Mesendoderm (in vitro differentiated cells): ENCODE results near the gene N4BP2.
A peak's percentile ranks its signal among the peaks of the same experiment; 100 is the strongest.

Source experiments
- DNase-seq: peaks from one replicate; pipeline ENCODE4 v3.0.0; 2013
- H2AK5ac ChIP-seq: 2 replicates; pipeline ENCODE4 v1.6.1; 2013; ENCODE audit warnings: low read length, inconsistent platforms
- H2BK120ac ChIP-seq: 2 replicates; pipeline ENCODE4 v1.6.1; 2013; ENCODE audit warnings: low read depth, mild to moderate bottlenecking, low read length, moderate library complexity, mixed read lengths
- H2BK15ac ChIP-seq: replicated peaks from 2 replicates; pipeline ENCODE4 v1.6.1; 2013; ENCODE audit warnings: low read depth, mild to moderate bottlenecking, moderate library complexity
- H2BK5ac ChIP-seq: 2 replicates; pipeline ENCODE4 v1.6.1; 2013; ENCODE audit warnings: low read length, inconsistent platforms
- H3K18ac ChIP-seq: 2 replicates; pipeline ENCODE4 v1.6.1; 2013; ENCODE audit warnings: mild to moderate bottlenecking, low read length, mixed read lengths
- H3K23ac ChIP-seq: one replicate; pipeline ENCODE4 v1.6.1; 2013; ENCODE audit warnings: low read length
- H3K27ac ChIP-seq: 2 replicates; pipeline ENCODE4 v1.5.1; 2013; ENCODE audit warnings: low read depth, mild to moderate bottlenecking, inconsistent platforms, low read length, moderate library complexity
- H3K27me3 ChIP-seq: 2 replicates; pipeline ENCODE4 v1.6.1; 2013; ENCODE audit warnings: low read length, control low read depth, mild to moderate bottlenecking, inconsistent platforms; ENCODE audit not compliant: insufficient read depth, poor library complexity
- H3K36me3 ChIP-seq: 2 replicates; pipeline ENCODE4 v1.6.1; 2013; ENCODE audit warnings: low read length, inconsistent platforms; ENCODE audit not compliant: control insufficient read depth, insufficient read depth
- H3K4ac ChIP-seq: one replicate; pipeline ENCODE4 v1.6.1; 2013; ENCODE audit warnings: low read depth, mild to moderate bottlenecking, low read length, moderate library complexity
- H3K4me1 ChIP-seq: 2 replicates; pipeline ENCODE4 v1.6.1; 2013; ENCODE audit warnings: low read depth, low read length, inconsistent platforms; ENCODE audit not compliant: control insufficient read depth
- H3K4me2 ChIP-seq: 2 replicates; pipeline ENCODE4 v1.6.1; 2013; ENCODE audit warnings: low read length
- H3K4me3 ChIP-seq: 2 replicates; pipeline ENCODE4 v1.5.1; 2013; ENCODE audit warnings: mild to moderate bottlenecking, low read length
- H3K56ac ChIP-seq: one replicate; pipeline ENCODE4 v1.6.1; 2013; ENCODE audit warnings: low read length
- H3K79me1 ChIP-seq: 2 replicates; pipeline ENCODE4 v1.6.1; 2013; ENCODE audit warnings: low read length, inconsistent platforms
- H3K79me2 ChIP-seq: 2 replicates; pipeline ENCODE4 v1.6.1; 2013; ENCODE audit warnings: mild to moderate bottlenecking, low read length; ENCODE audit not compliant: control insufficient read depth, insufficient read depth
- H3K9ac ChIP-seq: 2 replicates; pipeline ENCODE4 v1.6.1; 2013; ENCODE audit warnings: low read length, inconsistent platforms
- H4K5ac ChIP-seq: one replicate; pipeline ENCODE4 v1.6.1; 2013; ENCODE audit warnings: low read length
- H4K8ac ChIP-seq: one replicate; pipeline ENCODE4 v1.6.1; 2013; ENCODE audit warnings: low read depth, mild to moderate bottlenecking, control low read depth, low read length, moderate library complexity
- whole genome bisulfite sequencing: extraction: QIAGEN DNeasy Blood & Tissue Kit; methylation state at CpG from one replicate; pipeline ENCODE4 v1.1.7; 2013; ENCODE audit warnings: low lambda C conversion rate, missing lambda C conversion rate; ENCODE audit not compliant: insufficient coverage; ENCODE audit errors: extremely low coverage; 5-methylcytosine and 5-hydroxymethylcytosine counted together

N4BP2 gene

DNA sequence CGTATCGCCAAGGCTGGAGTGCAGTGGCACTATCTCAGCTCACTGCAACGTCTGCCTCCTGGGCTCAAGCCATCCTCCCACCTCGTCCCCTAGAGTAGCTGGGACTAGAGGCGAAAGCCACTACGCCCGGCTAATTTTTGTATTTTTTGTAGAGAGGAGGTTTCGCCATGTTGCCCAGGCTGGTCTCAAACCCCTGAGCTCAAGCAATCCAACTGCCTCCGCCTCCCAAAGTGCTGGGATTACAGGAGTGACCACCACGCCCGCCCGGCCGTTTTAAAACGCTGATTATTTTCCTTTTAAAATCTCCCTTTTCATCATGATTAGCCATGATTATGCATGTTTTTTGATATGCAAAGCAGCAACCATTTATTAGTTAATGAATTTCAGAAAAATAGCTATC, 2.2 kb downstream of the N4BP2 start:
- H3K4me2 ChIP-seq, result no peak overlapping the region
- no peaks in the 10 kb centered on the region for H3K36me3 ChIP-seq
- no peak overlapping the region for H2AK5ac ChIP-seq
- H4K5ac ChIP-seq, result no peak overlapping the region
- peaks cover 7% of the 10 kb centered on the region for H3K79me1 ChIP-seq
- H2BK15ac ChIP-seq, result no peak overlapping the region
- no peak overlapping the region for H3K56ac ChIP-seq
- no peak overlapping the region for H4K8ac ChIP-seq
- no CpG with 5 or more reads among the region's 14 CpGs for WGBS
- no peak overlapping the region for H3K27ac ChIP-seq
- DNase-seq, result no peak
- H2BK5ac ChIP-seq, result no peak overlapping the region
- peaks cover 31% of the 10 kb centered on the region for H3K79me2 ChIP-seq
- H3K23ac ChIP-seq, result no peak overlapping the region
- H2BK120ac ChIP-seq, result no peak overlapping the region
- H3K4me1 ChIP-seq, result no peaks in the 10 kb centered on the region
- H3K4ac ChIP-seq, result no peak overlapping the region
- H3K9ac ChIP-seq, result no peak overlapping the region
- H3K4me3 ChIP-seq, result no peak overlapping the region
- H3K18ac ChIP-seq, result no peak overlapping the region
- no peaks in the 10 kb centered on the region for H3K27me3 ChIP-seq

DNA sequence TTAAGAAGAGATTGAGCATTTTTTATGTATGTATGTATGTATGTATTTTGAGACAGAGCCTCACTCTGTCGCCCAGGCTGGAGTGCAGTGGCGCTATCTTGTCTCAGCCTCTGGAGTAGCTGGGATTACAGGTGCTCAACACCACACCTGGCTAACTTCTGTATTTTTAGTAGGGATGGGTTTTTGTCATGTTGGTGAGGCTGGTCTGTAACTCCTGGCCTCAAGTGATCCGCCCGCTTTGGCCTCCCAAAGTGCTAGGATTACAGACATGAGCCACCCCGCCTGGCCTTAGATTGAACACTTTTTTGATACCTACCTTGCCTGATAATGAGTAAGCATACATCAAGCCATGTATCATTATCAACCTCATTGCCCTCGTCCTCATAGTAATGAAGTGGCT, 2.7 kb downstream of the N4BP2 start:
- peaks cover 32% of the 10 kb centered on the region for H3K79me2 ChIP-seq
- H2BK120ac ChIP-seq, result no peak overlapping the region
- no peak overlapping the region for H4K5ac ChIP-seq
- no peaks in the 10 kb centered on the region for H3K36me3 ChIP-seq
- no peak overlapping the region for H2BK15ac ChIP-seq
- H3K4me2 ChIP-seq, result no peak overlapping the region
- H2AK5ac ChIP-seq, result no peak overlapping the region
- WGBS, result no CpG with 5 or more reads among the region's 6 CpGs
- no peak overlapping the region for H3K4ac ChIP-seq
- no peak overlapping the region for H3K27ac ChIP-seq
- H3K27me3 ChIP-seq, result no peaks in the 10 kb centered on the region
- H4K8ac ChIP-seq, result no peak overlapping the region
- peaks cover 7% of the 10 kb centered on the region for H3K79me1 ChIP-seq
- H3K4me3 ChIP-seq, result no peak overlapping the region
- H3K56ac ChIP-seq, result peak overlapping the region; percentile 17
- no peak overlapping the region for H3K23ac ChIP-seq
- H3K18ac ChIP-seq, result no peak overlapping the region
- no peak for DNase-seq
- H3K9ac ChIP-seq, result no peak overlapping the region
- H2BK5ac ChIP-seq, result no peak overlapping the region
- no peaks in the 10 kb centered on the region for H3K4me1 ChIP-seq

DNA sequence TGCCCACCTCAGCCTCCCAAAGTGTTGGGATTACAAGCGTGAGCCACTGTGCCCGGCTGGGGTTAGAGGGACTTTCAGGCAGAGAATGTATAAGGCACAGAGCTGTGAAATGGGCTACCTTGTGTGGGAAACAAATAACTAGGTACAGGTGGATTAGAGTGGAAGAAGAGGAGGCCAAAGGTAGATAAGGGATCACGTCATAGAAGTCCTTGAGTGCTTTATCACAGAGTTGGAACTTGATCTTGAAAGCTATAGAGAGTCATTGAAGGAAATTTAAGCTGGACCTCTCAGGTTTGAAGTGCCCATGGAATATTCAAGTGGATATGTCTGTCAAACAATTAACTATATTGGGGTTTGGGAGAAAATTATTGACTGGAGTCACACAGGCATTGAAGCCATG, 8.4 kb downstream of the N4BP2 start:
- Histone ChIP-seq H4K8ac (no peak overlapping the region), H3K4me3 (no peak overlapping the region), H3K36me3 (no peaks in the 10 kb centered on the region), H2BK15ac (no peak overlapping the region), H3K56ac (no peak overlapping the region), H4K5ac (no peak overlapping the region), H2BK5ac (no peak overlapping the region), H2BK120ac (no peak overlapping the region), H3K27ac (no peak overlapping the region), H3K27me3 (no peaks in the 10 kb centered on the region), H3K79me1 (peaks cover 5% of the 10 kb centered on the region), H3K4me1 (no peaks in the 10 kb centered on the region), H3K79me2 (peaks cover 31% of the 10 kb centered on the region), H3K4me2 (no peak overlapping the region), H2AK5ac (no peak overlapping the region), H3K9ac (no peak overlapping the region), H3K4ac (no peak overlapping the region), H3K18ac (no peak overlapping the region), H3K23ac (no peak overlapping the region)
- no peak for DNase-seq
- WGBS, result no CpG with 5 or more reads among the region's 3 CpGs

DNA sequence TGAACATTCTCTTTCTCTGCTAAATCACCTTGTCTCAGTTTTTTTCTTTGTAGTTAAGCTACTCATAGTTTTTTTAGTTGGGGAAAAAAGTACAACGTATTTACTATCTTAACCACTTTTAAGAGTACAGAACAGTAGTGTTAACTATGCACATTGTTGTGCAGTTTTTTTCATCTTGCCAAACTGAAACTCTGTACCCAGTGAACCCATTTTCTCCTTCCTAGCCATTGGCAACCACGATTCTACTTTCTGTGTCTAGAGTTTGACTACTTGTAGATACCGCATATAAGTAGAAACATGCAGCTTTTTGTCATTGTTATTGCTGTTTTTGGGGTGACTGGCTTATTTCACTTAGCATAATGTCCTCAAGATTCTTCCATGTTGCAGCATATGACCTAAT, 10.0 kb downstream of the N4BP2 start:
- WGBS, result no CpG with 5 or more reads among the region's 3 CpGs

DNA sequence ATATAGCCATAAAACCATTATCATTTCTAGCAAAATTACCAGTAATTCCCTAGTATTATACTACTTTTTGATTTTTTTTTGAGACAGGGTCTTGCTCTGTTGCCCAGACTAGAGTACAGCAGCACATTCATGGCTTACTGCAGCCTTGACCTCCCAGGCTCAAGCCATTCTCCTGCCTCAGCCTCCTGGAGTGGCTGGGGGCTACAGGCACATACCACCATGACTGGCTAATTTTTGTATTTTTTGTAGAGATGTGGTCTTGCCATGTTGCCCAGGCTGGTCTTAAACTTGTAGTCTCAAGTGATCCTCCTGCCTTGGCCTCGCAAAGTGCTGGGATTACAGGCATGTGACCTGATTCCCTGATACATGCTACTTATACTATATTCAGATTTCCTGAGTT, 13.7 kb downstream of the N4BP2 start:
- H3K18ac ChIP-seq, result no peak overlapping the region
- no peak overlapping the region for H3K4me3 ChIP-seq
- H3K56ac ChIP-seq, result no peak overlapping the region
- H4K5ac ChIP-seq, result no peak overlapping the region
- no CpG with 5 or more reads among the region's 1 CpG for WGBS
- H3K27ac ChIP-seq, result no peak overlapping the region
- H3K23ac ChIP-seq, result no peak overlapping the region
- no peak overlapping the region for H2BK15ac ChIP-seq
- no peak overlapping the region for H2AK5ac ChIP-seq
- no peaks in the 10 kb centered on the region for H3K27me3 ChIP-seq
- peaks cover 16% of the 10 kb centered on the region for H3K79me2 ChIP-seq
- H2BK120ac ChIP-seq, result no peak overlapping the region
- H3K4ac ChIP-seq, result no peak overlapping the region
- no peaks in the 10 kb centered on the region for H3K36me3 ChIP-seq
- H4K8ac ChIP-seq, result no peak overlapping the region
- no peaks in the 10 kb centered on the region for H3K4me1 ChIP-seq
- H3K9ac ChIP-seq, result no peak overlapping the region
- H2BK5ac ChIP-seq, result no peak overlapping the region
- no peak for DNase-seq
- peaks cover 2% of the 10 kb centered on the region for H3K79me1 ChIP-seq
- no peak overlapping the region for H3K4me2 ChIP-seq

More for the DNA sequence above, 10.0 kb downstream of the N4BP2 start:
- Histone ChIP-seq H4K5ac (no peak overlapping the region), H2BK15ac (no peak overlapping the region), H3K18ac (no peak overlapping the region), H3K79me1 (peaks cover 5% of the 10 kb centered on the region), H3K27me3 (no peaks in the 10 kb centered on the region), H3K79me2 (peaks cover 33% of the 10 kb centered on the region), H2BK120ac (no peak overlapping the region), H2AK5ac (no peak overlapping the region), H3K9ac (no peak overlapping the region), H3K27ac (no peak overlapping the region), H3K23ac (no peak overlapping the region), H3K4me3 (no peak overlapping the region), H2BK5ac (no peak overlapping the region), H3K56ac (no peak overlapping the region), H3K4ac (no peak overlapping the region), H3K4me1 (no peaks in the 10 kb centered on the region), H3K4me2 (no peak overlapping the region), H4K8ac (no peak overlapping the region), H3K36me3 (no peaks in the 10 kb centered on the region)
- no peak for DNase-seq

DNA sequence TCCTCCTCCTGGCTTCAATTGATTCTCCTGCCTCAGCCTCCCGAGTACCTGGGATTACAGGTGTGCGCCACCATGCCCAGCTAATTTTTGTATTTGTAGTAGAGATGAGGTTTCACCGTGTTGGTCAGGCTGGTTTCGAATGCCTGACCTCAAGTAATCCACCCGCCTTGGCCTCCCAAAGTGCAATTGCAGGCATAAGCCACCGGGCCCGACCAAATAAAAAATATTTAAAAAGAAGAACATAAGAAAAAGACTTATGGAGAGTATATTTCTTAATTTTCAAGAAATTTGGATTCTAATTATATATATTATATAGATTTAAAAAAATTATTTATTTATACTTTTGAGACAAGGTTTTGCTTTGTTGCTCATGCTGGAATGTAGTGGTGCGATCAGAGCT, 29.8 kb downstream of the N4BP2 start:
- Histone ChIP-seq H3K9ac (no peak overlapping the region), H3K18ac (no peak overlapping the region), H3K4me3 (no peak overlapping the region), H2BK15ac (no peak overlapping the region), H4K5ac (no peak overlapping the region), H3K79me1 (peaks cover 3% of the 10 kb centered on the region), H3K23ac (no peak overlapping the region), H3K36me3 (no peaks in the 10 kb centered on the region), H3K56ac (no peak overlapping the region), H3K4ac (no peak overlapping the region), H4K8ac (no peak overlapping the region), H3K4me2 (no peak overlapping the region), H3K27ac (no peak overlapping the region), H2AK5ac (no peak overlapping the region), H3K27me3 (no peaks in the 10 kb centered on the region), H2BK5ac (no peak overlapping the region), H2BK120ac (no peak overlapping the region), H3K79me2 (peaks cover 1% of the 10 kb centered on the region), H3K4me1 (no peaks in the 10 kb centered on the region)
- WGBS, result no CpG with 5 or more reads among the region's 8 CpGs
- DNase-seq, result no peak
